GM18870 (cell line): Measurements from ENCODE around the gene AKAP6.

ENCODE experiments used
- ATAC-seq: cut with Tn5 transposase; IDR thresholded peaks from one replicate; pipeline ENCODE4 v1.9.1; 2021; ENCODE audit warnings: moderate library complexity; ENCODE audit not compliant: unreplicated experiment

Gene AKAP6

DNA sequence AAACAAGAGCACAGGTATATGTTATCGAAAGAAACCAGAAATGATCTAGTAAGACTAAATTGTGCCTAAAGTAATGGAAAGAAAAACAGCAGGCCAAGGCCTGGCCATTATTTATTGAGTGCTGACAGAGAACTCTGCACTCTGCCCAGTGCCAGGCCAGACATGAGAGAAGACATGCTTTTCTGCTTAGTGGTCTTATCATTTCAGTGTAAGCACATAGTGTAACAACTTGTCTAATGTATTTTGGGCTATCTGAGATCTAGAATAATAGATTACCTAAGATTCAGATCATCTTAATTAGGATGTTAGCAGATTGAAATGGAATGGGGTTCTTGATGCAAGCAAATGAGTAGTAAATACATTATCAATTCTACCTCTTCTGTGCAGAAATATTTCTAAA is 278.3 kb downstream of the AKAP6 start:
- no peak for ATAC-seq

DNA sequence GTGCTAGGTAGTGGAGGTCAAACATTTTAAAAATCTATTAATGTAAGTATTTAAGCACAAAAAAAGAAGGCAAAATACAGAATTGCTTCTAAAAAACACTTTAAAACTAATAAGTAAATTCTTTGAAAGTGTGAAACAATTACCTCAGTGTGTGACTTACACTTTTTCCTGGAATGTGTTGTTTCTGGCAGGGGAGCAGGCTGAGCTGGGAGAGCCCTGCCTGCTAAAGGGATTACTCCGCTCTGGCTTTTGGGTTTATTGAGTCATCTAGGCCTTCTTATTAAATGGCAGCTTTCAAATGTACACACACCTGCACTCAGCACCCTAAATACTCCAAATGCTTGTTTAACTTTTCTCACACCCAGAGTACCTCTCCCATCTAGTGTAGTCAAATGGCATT is 279.8 kb downstream of the AKAP6 start:
- no peak for ATAC-seq

DNA sequence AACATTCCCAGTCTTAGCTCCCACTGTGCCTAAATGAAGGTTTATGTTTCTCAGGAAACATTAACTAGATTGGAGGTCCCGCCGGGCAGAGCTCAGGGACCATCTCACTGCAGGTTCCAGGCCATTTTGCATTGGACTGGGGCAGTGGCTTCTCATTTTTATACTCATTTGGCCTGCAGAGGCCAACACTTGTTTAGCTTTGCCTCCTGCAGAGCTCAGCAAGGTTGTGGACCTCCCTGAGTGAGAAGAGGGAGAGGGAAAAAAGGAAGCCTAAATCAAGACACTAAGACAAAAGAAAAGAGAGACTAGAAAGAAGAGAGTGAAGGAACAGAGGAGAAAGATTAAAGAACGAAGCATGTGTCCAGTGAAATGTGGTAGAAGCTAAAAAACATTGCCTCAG is 280.3 kb downstream of the AKAP6 start:
- no peak for ATAC-seq

DNA sequence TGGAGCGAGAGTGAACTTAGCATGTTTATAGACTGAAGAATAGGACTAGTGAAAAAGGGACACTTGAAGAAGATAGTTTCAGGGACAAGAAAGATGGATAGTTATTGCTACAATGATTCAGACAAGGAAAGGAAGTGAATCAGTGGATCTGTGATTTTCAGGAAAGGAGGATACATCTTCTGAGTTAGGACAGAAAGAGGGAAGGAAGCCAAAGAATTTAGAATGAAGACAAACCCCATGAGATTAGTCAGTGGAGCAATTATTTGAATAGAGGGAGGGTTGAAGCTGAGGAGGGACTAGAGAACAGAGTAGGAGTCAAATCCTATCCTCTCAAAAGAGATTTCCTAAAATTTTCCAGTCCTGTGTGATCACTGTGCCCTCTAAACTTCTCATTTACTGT is 282.7 kb downstream of the AKAP6 start:
- no peak for ATAC-seq

DNA sequence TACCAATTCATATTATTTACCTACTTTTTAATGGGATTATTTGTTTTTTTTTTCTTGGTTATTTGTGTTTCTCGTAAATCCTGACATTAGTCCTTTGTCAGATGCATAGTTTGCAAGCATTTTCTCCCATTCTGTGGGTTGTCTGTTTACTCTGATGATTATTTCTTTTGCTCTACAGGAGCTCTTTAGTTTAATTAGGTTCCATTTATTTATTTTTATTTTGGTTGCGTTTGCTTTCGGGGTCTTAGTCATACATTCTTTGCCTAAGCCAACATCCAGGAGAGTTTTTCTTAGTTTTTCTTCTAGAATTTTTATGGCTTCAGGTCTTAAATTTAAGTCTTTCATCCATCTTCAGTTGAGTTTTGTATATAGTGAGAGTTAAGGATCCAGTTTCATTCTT is 289.9 kb downstream of the AKAP6 start:
- ATAC-seq, result no peak

GRCh38 chr14:32620303-32620702 is 291.2 kb downstream of the AKAP6 start:
- no peak for ATAC-seq

DNA sequence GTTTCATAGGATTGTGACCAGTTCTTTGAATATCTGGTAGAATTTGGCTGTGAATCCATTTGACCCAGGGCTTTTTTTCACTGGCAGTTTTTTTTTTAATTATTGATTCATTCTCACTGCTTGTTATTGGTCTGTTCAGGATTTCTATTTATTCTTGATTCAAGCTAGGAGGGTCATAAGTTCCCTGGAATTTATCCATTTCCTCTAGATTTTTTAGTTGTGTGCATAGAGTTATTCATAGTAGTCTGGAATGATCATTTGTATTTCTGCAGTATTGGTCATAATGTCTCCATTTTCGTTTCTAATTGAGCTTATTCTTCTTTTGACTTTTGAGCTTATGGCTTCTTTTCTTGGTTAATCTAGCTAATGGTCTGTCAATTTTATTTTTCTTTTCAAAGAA is 291.6 kb downstream of the AKAP6 start:
- no peak for ATAC-seq

DNA sequence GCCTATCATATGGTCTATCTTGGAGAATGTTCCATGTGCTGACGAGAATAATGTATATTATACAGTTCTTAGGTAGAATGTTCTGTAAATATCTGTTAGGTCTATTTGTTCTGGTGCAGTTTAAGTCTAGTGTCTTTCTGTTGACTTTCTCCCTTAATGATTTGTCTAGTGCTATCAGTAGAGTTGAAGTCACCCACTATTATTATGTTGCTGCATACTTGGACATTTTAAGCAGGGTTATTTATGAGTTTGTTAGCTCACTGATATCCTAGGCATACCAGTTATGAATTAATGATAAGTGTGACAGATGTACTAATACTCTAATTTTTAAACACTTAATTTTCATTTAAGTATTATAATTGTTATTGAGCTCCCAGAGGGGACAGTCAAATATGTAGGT is 292.5 kb downstream of the AKAP6 start:
- no peak for ATAC-seq

DNA sequence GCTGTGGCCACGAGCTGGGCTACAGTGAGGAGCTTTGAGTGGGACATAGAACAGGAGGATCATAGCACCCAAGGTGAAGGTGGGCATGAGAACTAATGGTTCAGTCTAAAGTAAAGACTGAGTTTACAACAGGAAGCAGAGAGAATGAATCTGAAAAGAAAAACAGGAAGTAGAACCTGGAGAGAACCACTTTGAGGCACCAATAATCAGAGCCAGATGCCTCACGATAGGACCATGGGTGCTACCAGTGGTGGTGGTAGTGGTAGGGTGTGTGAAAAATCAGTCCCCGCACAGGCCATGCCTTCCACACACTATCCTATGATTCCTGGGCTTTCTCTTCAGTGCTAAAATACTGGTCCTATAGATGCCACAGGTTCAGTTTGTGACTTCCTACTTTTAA is 293.6 kb downstream of the AKAP6 start:
- peak; percentile 73 for ATAC-seq

DNA sequence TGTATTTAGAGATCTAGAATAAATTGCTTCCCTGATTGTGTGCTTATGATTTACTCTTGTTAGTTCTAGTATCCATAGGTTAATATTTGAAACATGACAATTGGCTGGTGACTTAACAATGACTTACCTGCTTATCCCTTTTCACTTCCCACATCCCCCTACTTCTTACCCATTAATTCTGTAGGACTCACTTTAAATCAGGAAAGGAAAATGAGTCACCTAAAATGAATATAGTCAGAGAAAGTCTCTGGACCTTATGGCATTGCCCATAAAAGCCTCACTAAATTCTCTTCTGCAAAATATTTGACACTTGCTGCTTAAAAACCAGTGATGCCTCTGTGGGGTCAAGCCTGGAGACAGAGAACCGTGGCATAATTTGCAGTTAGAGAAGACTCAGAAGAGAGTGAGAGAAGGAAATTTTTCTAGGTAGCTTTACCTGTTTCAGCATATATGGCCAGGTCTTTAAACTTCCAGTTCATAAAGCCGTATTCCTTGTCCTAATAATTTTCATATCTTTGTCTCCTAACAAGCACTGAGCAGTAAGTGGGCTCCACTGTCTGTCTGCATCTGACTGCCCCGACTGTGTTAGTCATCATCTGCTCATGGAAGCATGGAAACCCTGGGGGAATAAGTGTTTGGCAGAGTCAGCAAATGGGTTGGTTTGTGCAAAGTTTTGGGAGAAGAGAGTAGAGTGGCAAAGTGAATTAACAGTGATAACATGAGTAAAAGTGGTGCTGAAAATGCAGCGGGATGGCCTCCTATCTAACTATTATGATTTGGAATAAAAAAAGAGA is 294.4 kb downstream of the AKAP6 start:
- ATAC-seq, result no peak

- ATAC-seq, result no peak
Observed at GRCh38 chr14:32625211-32625610, 296.1 kb downstream of the AKAP6 start.

GRCh38 chr14:32627545-32628298 is 298.6 kb downstream of the AKAP6 start:
- ATAC-seq, result no peak

- ATAC-seq, result no peak
Observed at GRCh38 chr14:32629236-32629635, 300.1 kb downstream of the AKAP6 start.

GRCh38 chr14:32630701-32631100 is 301.6 kb downstream of the AKAP6 start:
- no peak for ATAC-seq

DNA sequence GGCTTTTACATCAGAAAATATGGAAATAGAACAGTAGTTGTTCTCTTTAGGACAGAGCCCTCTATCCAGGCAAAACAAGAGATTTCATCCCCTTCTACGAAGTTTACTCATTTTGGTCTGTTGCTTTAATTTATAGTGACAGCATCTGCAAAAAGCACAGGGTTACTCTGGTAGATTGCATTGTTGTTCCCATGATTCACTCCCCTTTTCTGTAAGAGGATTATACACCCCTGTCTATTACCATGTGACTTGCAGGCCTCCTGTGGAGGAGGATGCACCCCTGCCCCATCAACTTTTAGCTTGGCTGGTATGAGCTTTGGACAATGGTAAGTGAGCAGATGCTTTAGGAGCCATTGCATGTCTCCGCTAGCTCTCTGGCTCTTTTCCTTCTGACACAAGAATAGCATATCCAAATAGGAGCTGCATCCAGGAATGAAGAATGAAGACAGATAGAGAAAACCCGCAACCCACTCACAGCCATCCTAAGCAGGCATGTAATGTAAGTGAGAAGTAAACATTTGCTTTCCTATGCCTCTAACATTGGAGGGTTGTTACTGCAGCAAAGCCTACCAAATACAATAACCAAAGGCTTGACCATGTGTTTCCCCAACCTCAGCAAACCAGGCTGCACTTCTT is 304.2 kb downstream of the AKAP6 start:
- ATAC-seq, result no peak

DNA sequence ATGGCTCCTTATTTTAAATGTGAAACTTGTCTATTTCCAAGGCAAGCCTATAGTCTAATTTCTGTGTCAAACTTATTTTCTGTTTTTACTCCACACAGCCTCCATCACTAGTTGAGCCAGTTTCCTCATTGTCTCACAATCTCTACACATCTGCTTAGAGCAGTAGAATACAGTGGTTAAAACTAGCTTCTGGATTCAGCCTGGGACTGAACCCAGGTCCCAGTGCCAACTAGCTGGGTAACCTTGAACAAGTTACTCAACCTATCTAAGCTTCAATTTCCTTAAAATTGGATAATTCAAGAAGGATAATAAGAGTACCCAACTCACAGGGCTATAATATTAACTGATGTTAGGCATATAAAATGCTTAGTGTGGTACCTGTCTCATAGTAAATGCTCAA is 304.8 kb downstream of the AKAP6 start:
- no peak for ATAC-seq

DNA sequence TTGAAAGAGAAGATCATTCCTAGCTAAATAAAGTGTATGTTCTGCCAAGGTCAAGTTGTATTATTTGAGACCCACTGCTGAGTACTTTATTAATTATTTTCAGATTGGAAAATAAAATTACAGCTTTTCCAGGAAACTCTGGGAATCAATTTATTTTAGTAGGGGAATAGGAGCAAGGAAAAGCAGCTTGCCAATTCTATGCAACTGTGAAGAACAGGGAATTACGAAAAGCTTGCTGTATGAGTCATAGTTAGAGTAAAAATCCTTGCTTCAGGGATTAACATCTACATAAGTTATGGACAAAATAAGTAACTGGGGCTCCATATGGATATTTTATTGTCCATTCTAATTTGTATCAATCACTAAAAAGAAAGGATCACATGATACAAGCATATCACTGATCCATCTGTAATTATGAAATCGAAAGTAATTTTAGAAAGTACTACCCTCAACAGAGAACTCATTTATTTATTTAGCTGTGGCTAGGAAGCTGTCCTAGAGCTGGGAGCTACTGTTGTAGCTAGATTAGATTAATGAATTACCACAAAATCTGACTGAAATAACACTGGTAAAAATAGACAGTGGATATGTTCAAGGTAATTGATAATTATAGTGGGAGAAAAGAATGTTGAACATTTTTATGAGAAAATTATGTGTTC is 306.1 kb downstream of the AKAP6 start:
- ATAC-seq, result peak; percentile 88

DNA sequence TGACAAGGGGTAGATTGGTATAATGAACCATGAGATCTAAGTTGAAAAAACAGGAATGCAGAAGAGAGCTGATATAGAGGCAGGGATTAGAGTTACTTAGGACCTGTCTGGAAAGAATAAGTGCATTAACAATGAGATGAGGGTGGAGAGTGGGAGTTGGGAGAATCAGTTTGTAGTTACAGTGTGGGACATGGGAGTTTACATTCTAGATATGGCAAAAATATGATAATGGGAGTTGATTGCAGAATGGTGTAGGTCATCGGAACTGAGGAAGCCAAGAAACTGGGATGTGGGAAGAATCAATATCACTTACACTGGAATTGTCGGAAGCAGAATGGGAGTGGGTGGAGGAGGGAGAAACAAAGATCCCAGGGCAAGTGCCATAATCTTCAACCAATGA is 308.5 kb downstream of the AKAP6 start:
- ATAC-seq, result no peak

GRCh38 chr14:32639208-32639607 is 310.1 kb downstream of the AKAP6 start:
- no peak for ATAC-seq

GRCh38 chr14:32645551-32645950 is 316.5 kb downstream of the AKAP6 start:
- ATAC-seq, result no peak

GRCh38 chr14:32648434-32648833 is 319.3 kb downstream of the AKAP6 start:
- no peak for ATAC-seq
